Tibial nerve (tissue), 4 donors: ENCODE data around the gene PTGIR. TPM values are rescaled to one million over a fixed set of nuclear protein-coding genes. Genes with fewer than 3 reads are reported as not detected.

ENCODE experiments used
- DNase-seq, 2 donors: peaks; one replicate each; pipeline ENCODE4 v3.0.0-alpha.2; 2019; ENCODE audit warnings: low spot score in 2 of 2
- H3K27ac ChIP-seq, 4 donors: fragments of 200-600 bp; sonication (generic) in 3 of 4; one replicate each; pipeline ENCODE4 v1.5.1; 2017 to 2019; ENCODE audit warnings: mild to moderate bottlenecking in 1 of 4
- H3K27me3 ChIP-seq, 2 donors: fragments of 200-600 bp; sonication (generic) in 1 of 2; one replicate each; pipeline versions ENCODE4 v1.5.1 to v1.6.0; 2017 to 2019
- H3K36me3 ChIP-seq, 3 donors: fragments of 200-600 bp; sonication (generic); one replicate each; pipeline ENCODE4 v1.5.1; 2018 to 2019
- H3K4me1 ChIP-seq, 4 donors: fragments of 200-600 bp; sonication (generic) in 3 of 4; one replicate each; pipeline ENCODE4 v1.5.1; 2017 to 2019
- H3K4me3 ChIP-seq, 4 donors: fragments of 200-600 bp; sonication (generic) in 3 of 4; one replicate each; pipeline ENCODE4 v1.5.1; 2017 to 2019; ENCODE audit warnings: mild to moderate bottlenecking in 1 of 4, moderate library complexity in 1 of 4
- H3K9me3 ChIP-seq, 4 donors: fragments of 200-600 bp; sonication (generic) in 3 of 4; one replicate each; pipeline ENCODE4 v1.5.1; 2017 to 2019
- EP300 ChIP-seq, 2 donors: sonication (generic); formaldehyde crosslinking; IDR thresholded peaks; one replicate each; pipeline ENCODE4 v1.6.1; 2017; ENCODE audit warnings: antibody characterized with exemption in 2 of 2, mild to moderate bottlenecking in 1 of 2
- POLR2A ChIP-seq, 2 donors: fragments of 450-650 bp; IDR thresholded peaks; one replicate each; pipeline ENCODE4 v1.6.1; 2017; ENCODE audit warnings: antibody characterized with exemption in 2 of 2, mild to moderate bottlenecking in 2 of 2, moderate library complexity in 2 of 2
- WGBS, 2 donors: methylation state at CpG; one replicate each; pipeline ENCODE4 v1.1.5; 2018; 5-methylcytosine and 5-hydroxymethylcytosine counted together
- total RNA-seq, 4 donors: library from RNA; depleted of rRNA; stranded (reverse); fragments of >200 nt; gene quantifications; one replicate each; pipeline ENCODE4 v1.1.0, GENCODE V29; 2016
- TF ChIP-seq, protein P1 (sequence below), 5 experiments: fragments of 200-600 bp in 3 of 5; fragments of 450-650 bp in 2 of 5; sonication (generic) in 3 of 5; IDR thresholded peaks; one replicate each; pipeline ENCODE4 v1.5.1; 2016 to 2019; ENCODE audit warnings: antibody characterized with exemption in 5 of 5, mild to moderate bottlenecking in 3 of 5, moderate library complexity in 2 of 5

The PTGIR gene
- total RNA-seq, 4 donors from 2014 or later, result 3.1 to 43.2 (median 12.7) TPM

DNA sequence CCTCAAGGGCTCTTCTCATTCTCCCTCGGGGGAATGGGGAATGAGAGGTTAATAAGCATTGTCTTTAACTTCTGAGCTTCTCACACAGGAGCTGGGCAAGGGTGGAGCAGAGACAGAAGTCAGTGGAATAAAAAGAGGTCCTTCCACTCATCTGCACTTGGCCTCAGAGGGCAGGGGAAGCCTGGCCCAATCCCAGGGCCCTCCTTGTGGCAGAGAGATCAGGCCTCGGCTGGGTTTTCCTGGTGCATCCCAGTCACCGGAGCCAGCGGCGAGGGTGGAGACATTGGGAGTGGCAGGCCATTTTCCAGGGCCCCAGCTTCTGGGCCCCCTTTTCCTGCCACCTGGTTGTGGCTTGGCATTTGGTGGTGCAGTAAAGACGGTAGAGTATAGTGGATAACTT lies 13.1 kb downstream of the PTGIR start:
- Histone ChIP-seq H3K27me3 (no peaks in the 10 kb centered on the region), H3K27ac (peak overlapping the region in 2 of 4 donors; percentile 69 to 96), H3K9me3 (no peaks in the 10 kb centered on the region), H3K4me1 (peaks cover 0 to 70% (median 25%) of the 10 kb centered on the region in 4 donors), H3K36me3 (peaks cover 0 to 41% (median 8%) of the 10 kb centered on the region in 3 donors), H3K4me3 (no peak overlapping the region)
- no peak for DNase-seq
- TF ChIP-seq EP300 (IDR thresholded peaks at IDR 0.05) (no peak), POLR2A (IDR thresholded peaks at IDR 0.05) (no peak)
- TF ChIP-seq, protein P1, sequence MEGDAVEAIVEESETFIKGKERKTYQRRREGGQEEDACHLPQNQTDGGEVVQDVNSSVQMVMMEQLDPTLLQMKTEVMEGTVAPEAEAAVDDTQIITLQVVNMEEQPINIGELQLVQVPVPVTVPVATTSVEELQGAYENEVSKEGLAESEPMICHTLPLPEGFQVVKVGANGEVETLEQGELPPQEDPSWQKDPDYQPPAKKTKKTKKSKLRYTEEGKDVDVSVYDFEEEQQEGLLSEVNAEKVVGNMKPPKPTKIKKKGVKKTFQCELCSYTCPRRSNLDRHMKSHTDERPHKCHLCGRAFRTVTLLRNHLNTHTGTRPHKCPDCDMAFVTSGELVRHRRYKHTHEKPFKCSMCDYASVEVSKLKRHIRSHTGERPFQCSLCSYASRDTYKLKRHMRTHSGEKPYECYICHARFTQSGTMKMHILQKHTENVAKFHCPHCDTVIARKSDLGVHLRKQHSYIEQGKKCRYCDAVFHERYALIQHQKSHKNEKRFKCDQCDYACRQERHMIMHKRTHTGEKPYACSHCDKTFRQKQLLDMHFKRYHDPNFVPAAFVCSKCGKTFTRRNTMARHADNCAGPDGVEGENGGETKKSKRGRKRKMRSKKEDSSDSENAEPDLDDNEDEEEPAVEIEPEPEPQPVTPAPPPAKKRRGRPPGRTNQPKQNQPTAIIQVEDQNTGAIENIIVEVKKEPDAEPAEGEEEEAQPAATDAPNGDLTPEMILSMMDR (IDR thresholded peaks at IDR 0.05), result no peak
- WGBS, 2 donors, result 67 to 69% methylated on average over 6 of the region's 6 CpGs

DNA sequence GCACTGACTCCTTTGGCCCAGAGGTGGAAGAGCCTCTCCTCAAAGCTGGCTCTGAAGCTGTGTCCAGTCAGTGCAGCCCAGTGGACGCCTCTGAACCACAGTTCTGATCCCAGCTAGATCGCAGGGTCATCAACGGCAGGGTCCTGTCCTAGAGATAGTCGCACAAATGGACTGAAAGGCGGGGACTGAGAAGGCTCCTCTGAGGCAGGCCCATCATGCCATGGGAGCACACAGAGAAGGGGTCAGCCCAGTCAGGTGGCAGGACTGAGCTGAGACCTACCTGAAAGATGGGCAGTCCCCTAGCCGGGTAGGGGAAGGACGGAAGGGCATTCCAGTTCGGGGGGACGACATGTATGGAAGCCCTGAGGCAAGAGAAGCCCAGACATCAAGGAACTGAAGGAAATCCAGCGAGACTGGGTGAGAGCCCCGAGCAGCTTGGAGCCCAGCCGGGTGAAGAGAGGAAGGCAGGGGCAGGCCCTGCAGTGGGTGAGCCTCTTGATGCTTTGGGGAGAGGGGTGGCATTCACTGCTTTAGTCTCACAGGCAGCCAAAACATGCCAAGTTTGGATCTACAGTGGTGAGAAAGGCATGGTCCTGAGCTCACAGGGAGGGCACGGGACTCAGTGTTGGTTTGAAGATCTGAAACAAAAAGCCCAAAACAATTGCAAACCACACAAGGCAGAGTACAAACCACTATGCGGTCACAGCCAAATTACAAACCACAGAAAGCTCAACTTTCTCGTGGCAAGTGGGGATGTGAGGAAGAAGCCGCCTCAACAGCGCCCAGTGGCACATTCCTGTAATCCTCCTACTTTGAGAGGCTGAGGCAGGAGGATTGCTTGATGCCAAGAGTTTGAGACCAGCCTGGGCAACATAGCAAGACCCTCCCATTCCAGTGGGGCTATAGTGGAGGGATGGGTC lies 13.8 kb downstream of the PTGIR start:
- no peak for TF ChIP-seq EP300 (IDR thresholded peaks at IDR 0.05)
- TF ChIP-seq, protein P1 (IDR thresholded peaks at IDR 0.05), result no peak
- no peak for TF ChIP-seq POLR2A (IDR thresholded peaks at IDR 0.05)
- DNase-seq, result peak in 1 of 2 donors; percentile 11
- no peaks in the 10 kb centered on the region for H3K9me3 ChIP-seq
- peaks cover 0 to 71% (median 25%) of the 10 kb centered on the region in 4 donors for H3K4me1 ChIP-seq
- WGBS, 2 donors, result 63 to 65% methylated on average over 17 of the region's 17 CpGs
- peaks cover 0 to 47% (median 8%) of the 10 kb centered on the region in 3 donors for H3K36me3 ChIP-seq
- peak overlapping the region in 3 of 4 donors; percentile 24 to 96 (median 69) for H3K27ac ChIP-seq
- no peaks in the 10 kb centered on the region for H3K27me3 ChIP-seq
- H3K4me3 ChIP-seq, result no peak overlapping the region

DNA sequence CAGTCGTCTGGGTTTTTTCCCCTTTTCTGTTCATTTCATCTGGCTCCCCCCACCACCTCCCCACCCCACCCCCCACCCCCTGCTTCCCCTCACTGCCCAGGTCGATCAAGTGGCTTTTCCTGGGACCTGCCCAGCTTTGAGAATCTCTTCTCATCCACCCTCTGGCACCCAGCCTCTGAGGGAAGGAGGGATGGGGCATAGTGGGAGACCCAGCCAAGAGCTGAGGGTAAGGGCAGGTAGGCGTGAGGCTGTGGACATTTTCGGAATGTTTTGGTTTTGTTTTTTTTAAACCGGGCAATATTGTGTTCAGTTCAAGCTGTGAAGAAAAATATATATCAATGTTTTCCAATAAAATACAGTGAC lies 14.5 kb downstream of the PTGIR start:
- Histone ChIP-seq H3K4me3 (no peak overlapping the region), H3K9me3 (no peaks in the 10 kb centered on the region), H3K27me3 (no peaks in the 10 kb centered on the region), H3K4me1 (peaks cover 0 to 79% (median 30%) of the 10 kb centered on the region in 4 donors), H3K36me3 (peaks cover 0 to 54% (median 8%) of the 10 kb centered on the region in 3 donors), H3K27ac (peak overlapping the region in 2 of 4 donors; percentile 69 to 96)
- 44 to 52% methylated on average over 5 of the region's 5 CpGs for WGBS, 2 donors
- TF ChIP-seq POLR2A (IDR thresholded peaks at IDR 0.05) (no peak), EP300 (IDR thresholded peaks at IDR 0.05) (no peak)
- TF ChIP-seq, protein P1 (IDR thresholded peaks at IDR 0.05), result no peak
- DNase-seq, result peak in 1 of 2 donors; percentile 1

DNA sequence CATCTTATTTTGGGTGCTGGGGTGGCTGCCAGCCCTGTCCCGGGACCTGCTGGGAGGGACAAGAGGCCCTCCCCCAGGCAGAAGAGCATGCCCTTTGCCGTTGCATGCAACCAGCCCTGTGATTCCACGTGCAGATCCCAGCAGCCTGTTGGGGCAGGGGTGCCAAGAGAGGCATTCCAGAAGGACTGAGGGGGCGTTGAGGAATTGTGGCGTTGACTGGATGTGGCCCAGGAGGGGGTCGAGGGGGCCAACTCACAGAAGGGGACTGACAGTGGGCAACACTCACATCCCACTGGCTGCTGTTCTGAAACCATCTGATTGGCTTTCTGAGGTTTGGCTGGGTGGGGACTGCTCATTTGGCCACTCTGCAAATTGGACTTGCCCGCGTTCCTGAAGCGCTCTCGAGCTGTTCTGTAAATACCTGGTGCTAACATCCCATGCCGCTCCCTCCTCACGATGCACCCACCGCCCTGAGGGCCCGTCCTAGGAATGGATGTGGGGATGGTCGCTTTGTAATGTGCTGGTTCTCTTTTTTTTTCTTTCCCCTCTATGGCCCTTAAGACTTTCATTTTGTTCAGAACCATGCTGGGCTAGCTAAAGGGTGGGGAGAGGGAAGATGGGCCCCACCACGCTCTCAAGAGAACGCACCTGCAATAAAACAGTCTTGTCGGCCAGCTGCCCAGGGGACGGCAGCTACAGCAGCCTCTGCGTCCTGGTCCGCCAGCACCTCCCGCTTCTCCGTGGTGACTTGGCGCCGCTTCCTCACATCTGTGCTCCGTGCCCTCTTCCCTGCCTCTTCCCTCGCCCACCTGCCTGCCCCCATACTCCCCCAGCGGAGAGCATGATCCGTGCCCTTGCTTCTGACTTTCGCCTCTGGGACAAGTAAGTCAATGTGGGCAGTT lies 15.1 kb downstream of the PTGIR start:
- peaks cover 0 to 55% (median 8%) of the 10 kb centered on the region in 3 donors for H3K36me3 ChIP-seq
- TF ChIP-seq POLR2A (IDR thresholded peaks at IDR 0.05), result no peak
- TF ChIP-seq EP300 (IDR thresholded peaks at IDR 0.05), result no peak
- TF ChIP-seq, protein P1 (IDR thresholded peaks at IDR 0.05), result no peak
- H3K4me3 ChIP-seq, result no peak overlapping the region
- H3K4me1 ChIP-seq, result peaks cover 0 to 84% (median 36%) of the 10 kb centered on the region in 4 donors
- WGBS, 2 donors, result 57 to 63% methylated on average over 30 of the region's 30 CpGs
- DNase-seq, result peak in 1 of 2 donors; percentile 11
- no peaks in the 10 kb centered on the region for H3K9me3 ChIP-seq
- H3K27me3 ChIP-seq, result no peaks in the 10 kb centered on the region
- peak overlapping the region in 2 of 4 donors; percentile 96 to 99 for H3K27ac ChIP-seq
